Natural killer cell (primary cell): ENCODE data around the gene EIF3B. TPM values are rescaled to one million over a fixed set of nuclear protein-coding genes. Genes with fewer than 3 reads are reported as not detected.

Experiments used
- ATAC-seq, 3 donors: fragments of 150-1000 bp in 2 of 3; fragments of 200-7000 bp in 1 of 3; cut with Tn5 transposase; 1 replicate in 1 of 3; 2 replicates in 2 of 3; pipeline ENCODE4 v1.10.0; 2021; ENCODE audit warnings: mild to moderate bottlenecking in 2 of 3, moderate library complexity in 2 of 3
- DNase-seq, 2 donors: peaks; one replicate each; pipeline versions ENCODE4 v3.0.0 to v3.0.0-alpha.2; 2013 to 2021; ENCODE audit warnings: mixed read lengths in 1 of 2
- H3K27ac ChIP-seq: one replicate; pipeline ENCODE4 v1.5.1; 2013; ENCODE audit warnings: mild to moderate bottlenecking, low read length
- H3K27me3 ChIP-seq: one replicate; pipeline ENCODE4 v1.6.1; 2013; ENCODE audit warnings: low read length; ENCODE audit not compliant: control insufficient read depth, insufficient read depth
- H3K36me3 ChIP-seq: one replicate; pipeline ENCODE4 v1.6.1; 2013; ENCODE audit warnings: low read length; ENCODE audit not compliant: control insufficient read depth, insufficient read depth
- H3K4me1 ChIP-seq: one replicate; pipeline ENCODE4 v1.6.1; 2013; ENCODE audit warnings: low read length; ENCODE audit not compliant: control insufficient read depth, insufficient read depth
- H3K4me3 ChIP-seq: one replicate; pipeline ENCODE4 v1.5.1; 2013; ENCODE audit warnings: low read length
- H3K9me3 ChIP-seq: one replicate; pipeline ENCODE4 v1.6.1; 2013; ENCODE audit warnings: low read length; ENCODE audit not compliant: control insufficient read depth, insufficient read depth
- H3K27ac Mint-ChIP-seq, 2 donors: one replicate each; pipeline ENCODE4 v1.8.0; 2022; ENCODE audit warnings: mild to moderate bottlenecking in 2 of 2, mixed read lengths in 2 of 2, moderate library complexity in 1 of 2
- H3K27me3 Mint-ChIP-seq, 2 donors: one replicate each; pipeline ENCODE4 v1.8.0; 2022; ENCODE audit warnings: low read depth in 2 of 2, mixed read lengths in 2 of 2
- H3K36me3 Mint-ChIP-seq: one replicate; pipeline ENCODE4 v1.8.0; 2022; ENCODE audit warnings: mixed read lengths
- H3K4me1 Mint-ChIP-seq, 2 donors: one replicate each; pipeline ENCODE4 v1.8.0; 2022; ENCODE audit warnings: mixed read lengths in 2 of 2
- H3K4me3 Mint-ChIP-seq: one replicate; pipeline ENCODE4 v1.8.0; 2022; ENCODE audit warnings: mild to moderate bottlenecking, moderate library complexity, mixed read lengths
- H3K9me3 Mint-ChIP-seq, 2 donors: one replicate each; pipeline ENCODE4 v1.8.0; 2022; ENCODE audit warnings: mixed read lengths in 2 of 2
- CTCF ChIP-seq: fragments of 200-600 bp; IDR thresholded peaks from one replicate; pipeline ENCODE4 v1.8.0; 2022; ENCODE audit warnings: antibody characterized with exemption
- WGBS: methylation state at CpG from one replicate; pipeline ENCODE4 v1.1.7; 2013; ENCODE audit warnings: missing lambda C conversion rate; ENCODE audit not compliant: insufficient coverage; 5-methylcytosine and 5-hydroxymethylcytosine counted together
- intact Hi-C: fragments of 100-400 bp; cut with micrococcal nuclease; formaldehyde crosslinking; loops from one replicate; pipeline ENCODE4 v1.14.2; 2022
- total RNA-seq, 4 donors: library from RNA; stranded (reverse); fragments of 120-200 nt in 1 of 4; gene quantifications; one replicate each; pipeline versions ENCODE4 v1.2.3 to v1.2.4, GENCODE V29; 2013 to 2022

Gene EIF3B
- total RNA-seq, 3 donors from 2014 or later (not counting 1 experiment from before 2014, with no cell fraction given) = 194 to 219 (median 197) TPM

DNA sequence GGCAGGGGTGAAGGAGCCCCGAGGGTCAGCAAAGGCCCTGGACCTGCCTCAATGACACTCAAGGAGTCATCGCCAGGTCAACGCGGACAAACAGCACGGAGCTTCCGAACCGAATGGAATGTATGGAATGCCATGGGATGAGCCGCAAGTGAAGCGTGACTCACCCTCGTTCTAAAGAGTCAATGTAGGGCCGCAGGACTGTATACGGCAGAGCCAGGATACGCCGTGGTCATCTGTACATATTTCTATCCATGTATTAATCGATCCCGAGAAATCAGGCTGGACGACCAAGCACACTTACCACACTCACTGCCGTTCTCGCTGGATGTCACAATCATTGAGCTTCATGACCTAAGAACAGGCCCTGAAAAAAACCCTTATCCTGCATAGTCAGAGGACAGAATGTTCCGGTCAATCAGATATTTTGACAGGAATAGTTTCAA, 44.7 kb upstream of the EIF3B start:
- no peak for TF ChIP-seq CTCF
- H3K27ac Mint-ChIP-seq = no peak overlapping the region
- H3K4me1 Mint-ChIP-seq = peaks cover 5 to 23% of the 10 kb centered on the region in 2 donors
- no peaks in the 10 kb centered on the region for H3K36me3 ChIP-seq
- 95% methylated on average over 20 of the region's 20 CpGs for WGBS
- intact Hi-C loops = no loop called here
- no peak overlapping the region for H3K4me3 ChIP-seq
- H3K4me3 Mint-ChIP-seq = no peak overlapping the region
- no peaks in the 10 kb centered on the region for H3K27me3 Mint-ChIP-seq
- no peaks in the 10 kb centered on the region for H3K27me3 ChIP-seq
- H3K9me3 ChIP-seq = no peaks in the 10 kb centered on the region
- no peaks in the 10 kb centered on the region for H3K9me3 Mint-ChIP-seq
- no peaks in the 10 kb centered on the region for H3K36me3 Mint-ChIP-seq
- DNase-seq (no peak), ATAC-seq (no peak)
- peaks cover 23% of the 10 kb centered on the region for H3K4me1 ChIP-seq
- no peak overlapping the region for H3K27ac ChIP-seq

DNA sequence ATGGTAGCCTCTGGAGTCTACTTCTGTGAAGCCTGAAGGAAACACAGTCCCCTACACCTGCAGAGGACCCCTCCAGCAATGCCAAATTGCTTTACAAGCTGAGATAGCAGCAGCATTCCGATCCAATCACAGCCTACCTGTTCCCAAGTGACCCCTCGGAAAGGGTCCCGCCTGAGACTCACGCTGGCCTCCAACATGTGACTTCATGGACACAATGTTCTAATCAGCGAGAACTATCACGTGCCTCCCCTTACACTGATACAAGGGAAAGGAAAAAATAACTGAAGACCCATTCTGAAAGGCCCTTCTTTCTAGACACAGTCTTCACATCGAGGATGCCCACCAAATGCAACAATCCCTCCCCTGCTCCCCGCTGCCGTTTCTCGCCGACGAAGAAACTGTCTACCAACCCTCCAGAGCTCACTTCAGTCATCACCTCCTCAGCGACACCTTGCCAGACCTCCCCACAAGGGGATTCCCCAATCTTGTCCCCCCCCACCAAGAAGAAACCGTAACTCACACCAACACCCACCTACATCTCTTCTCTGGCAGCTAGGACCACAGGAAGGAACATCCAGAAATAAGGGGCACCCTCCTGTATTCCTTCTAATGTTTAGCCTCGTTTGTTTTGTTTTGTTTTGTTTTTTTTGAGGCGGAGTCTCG, 42.2 kb upstream of the EIF3B start:
- no peaks in the 10 kb centered on the region for H3K36me3 Mint-ChIP-seq
- ATAC-seq (no peak), DNase-seq (peak in 1 of 2 donors; percentile 35)
- H3K27ac Mint-ChIP-seq = peak overlapping the region in 1 of 2 donors; percentile 35
- H3K9me3 Mint-ChIP-seq = no peaks in the 10 kb centered on the region
- peak overlapping the region; percentile 74 for H3K4me3 Mint-ChIP-seq
- Histone ChIP-seq H3K9me3 (no peaks in the 10 kb centered on the region), H3K4me3 (no peak overlapping the region), H3K36me3 (no peaks in the 10 kb centered on the region), H3K27me3 (no peaks in the 10 kb centered on the region), H3K4me1 (peaks cover 23% of the 10 kb centered on the region), H3K27ac (peak overlapping the region; percentile 57)
- WGBS = 71% methylated on average over 15 of the region's 17 CpGs
- H3K27me3 Mint-ChIP-seq = no peaks in the 10 kb centered on the region
- no peak for TF ChIP-seq CTCF
- H3K4me1 Mint-ChIP-seq = peaks cover 5 to 23% of the 10 kb centered on the region in 2 donors
- intact Hi-C loops = no loop called here

DNA sequence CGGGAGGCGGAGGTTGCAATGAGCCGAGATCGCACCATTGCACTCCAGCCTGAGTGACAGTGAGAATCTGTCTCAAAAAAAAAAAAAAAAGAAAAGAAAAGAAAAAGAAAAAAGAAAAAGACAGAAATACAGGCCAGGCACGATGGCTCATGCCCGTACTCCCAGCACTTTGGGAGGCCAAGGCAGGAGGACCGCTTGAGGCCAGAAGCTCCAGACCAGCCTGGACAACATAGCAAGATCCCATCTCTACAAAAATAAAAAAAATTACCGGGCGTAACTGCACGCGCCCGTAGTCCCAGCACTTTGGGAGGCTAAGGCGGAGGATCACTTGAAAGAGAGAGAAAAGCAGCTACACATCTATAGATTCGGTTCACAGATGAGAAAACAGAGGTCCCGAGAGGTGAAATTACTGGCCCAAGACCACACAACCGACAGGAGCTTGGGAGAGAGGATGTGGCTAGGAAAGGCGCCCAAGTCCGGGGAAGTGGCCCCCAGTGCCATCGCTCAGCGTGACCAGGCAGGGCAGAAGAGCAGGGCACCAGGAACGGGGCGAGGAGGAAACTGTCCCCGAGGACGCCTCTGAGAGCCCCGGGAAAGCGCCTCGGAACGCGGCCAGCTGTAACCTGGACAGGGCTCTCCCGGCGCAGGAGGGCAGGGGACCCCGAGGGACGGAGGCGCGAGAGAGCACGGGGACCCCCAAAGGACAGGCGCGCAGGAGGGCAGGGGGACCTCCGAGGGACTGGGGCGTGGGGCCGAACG, 41.0 kb upstream of the EIF3B start:
- Histone ChIP-seq H3K4me3 (peak overlapping the region; percentile 85), H3K27ac (peak overlapping the region; percentile 81), H3K4me1 (peaks cover 23% of the 10 kb centered on the region), H3K36me3 (no peaks in the 10 kb centered on the region), H3K9me3 (no peaks in the 10 kb centered on the region), H3K27me3 (no peaks in the 10 kb centered on the region)
- intact Hi-C loops = loop anchor here (1.0 kb wide), 1 partner anchor 41 kb away; the partner anchor contains the start of gene EIF3B
- 23% methylated on average over 42 of the region's 42 CpGs for WGBS
- Mint-ChIP-seq H3K27ac (peak overlapping the region in 1 of 2 donors; percentile 77), H3K4me1 (peaks cover 5 to 18% of the 10 kb centered on the region in 2 donors), H3K27me3 (peaks cover 0 to 3% of the 10 kb centered on the region in 2 donors), H3K9me3 (no peaks in the 10 kb centered on the region), H3K36me3 (no peaks in the 10 kb centered on the region), H3K4me3 (peak overlapping the region; percentile 96)
- DNase-seq (no peak), ATAC-seq (peak in 2 of 3 donors; percentile 0)
- no peak for TF ChIP-seq CTCF
